ENCODE data around the gene PMVK.
A peak's percentile ranks its signal among the peaks of the same experiment; 100 is the strongest.

PMVK gene

DNA sequence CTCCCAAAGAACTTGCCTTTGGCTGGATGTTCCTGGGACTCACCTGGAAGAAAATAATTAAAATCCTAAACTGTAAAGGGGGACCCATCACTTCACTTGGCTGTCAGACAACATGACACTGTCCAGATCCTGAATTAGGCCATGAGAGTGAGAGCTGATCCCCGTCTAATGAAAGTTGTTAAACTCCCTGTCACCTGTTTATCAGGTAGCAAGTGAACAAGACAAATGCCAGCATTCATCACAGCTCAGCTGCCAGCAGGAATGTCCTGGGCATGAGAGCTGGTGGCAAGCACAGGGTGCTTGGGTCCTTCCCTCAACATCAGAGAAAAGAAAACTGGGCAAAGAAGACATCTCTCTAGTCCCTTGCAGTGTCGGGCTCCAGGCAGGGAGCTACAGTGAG, 23.8 kb downstream of the PMVK start:
- TF ChIP-seq, protein P1, sequence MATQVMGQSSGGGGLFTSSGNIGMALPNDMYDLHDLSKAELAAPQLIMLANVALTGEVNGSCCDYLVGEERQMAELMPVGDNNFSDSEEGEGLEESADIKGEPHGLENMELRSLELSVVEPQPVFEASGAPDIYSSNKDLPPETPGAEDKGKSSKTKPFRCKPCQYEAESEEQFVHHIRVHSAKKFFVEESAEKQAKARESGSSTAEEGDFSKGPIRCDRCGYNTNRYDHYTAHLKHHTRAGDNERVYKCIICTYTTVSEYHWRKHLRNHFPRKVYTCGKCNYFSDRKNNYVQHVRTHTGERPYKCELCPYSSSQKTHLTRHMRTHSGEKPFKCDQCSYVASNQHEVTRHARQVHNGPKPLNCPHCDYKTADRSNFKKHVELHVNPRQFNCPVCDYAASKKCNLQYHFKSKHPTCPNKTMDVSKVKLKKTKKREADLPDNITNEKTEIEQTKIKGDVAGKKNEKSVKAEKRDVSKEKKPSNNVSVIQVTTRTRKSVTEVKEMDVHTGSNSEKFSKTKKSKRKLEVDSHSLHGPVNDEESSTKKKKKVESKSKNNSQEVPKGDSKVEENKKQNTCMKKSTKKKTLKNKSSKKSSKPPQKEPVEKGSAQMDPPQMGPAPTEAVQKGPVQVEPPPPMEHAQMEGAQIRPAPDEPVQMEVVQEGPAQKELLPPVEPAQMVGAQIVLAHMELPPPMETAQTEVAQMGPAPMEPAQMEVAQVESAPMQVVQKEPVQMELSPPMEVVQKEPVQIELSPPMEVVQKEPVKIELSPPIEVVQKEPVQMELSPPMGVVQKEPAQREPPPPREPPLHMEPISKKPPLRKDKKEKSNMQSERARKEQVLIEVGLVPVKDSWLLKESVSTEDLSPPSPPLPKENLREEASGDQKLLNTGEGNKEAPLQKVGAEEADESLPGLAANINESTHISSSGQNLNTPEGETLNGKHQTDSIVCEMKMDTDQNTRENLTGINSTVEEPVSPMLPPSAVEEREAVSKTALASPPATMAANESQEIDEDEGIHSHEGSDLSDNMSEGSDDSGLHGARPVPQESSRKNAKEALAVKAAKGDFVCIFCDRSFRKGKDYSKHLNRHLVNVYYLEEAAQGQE (IDR thresholded peaks at IDR 0.05; ENCODE audit: insufficient read depth in 1 of 2, low read depth in 2 of 2, low read length in 2 of 2) = 0 out of 4 replicates have a peak, but pooled peaks of 1 of the 2 experiments have one; percentile 26
- TF ChIP-seq FOXP2 (optimal IDR thresholded peaks at IDR 0.05; ENCODE audit: borderline replicate concordance, extremely low read depth, extremely low read length, insufficient read depth) = no peak

DNA sequence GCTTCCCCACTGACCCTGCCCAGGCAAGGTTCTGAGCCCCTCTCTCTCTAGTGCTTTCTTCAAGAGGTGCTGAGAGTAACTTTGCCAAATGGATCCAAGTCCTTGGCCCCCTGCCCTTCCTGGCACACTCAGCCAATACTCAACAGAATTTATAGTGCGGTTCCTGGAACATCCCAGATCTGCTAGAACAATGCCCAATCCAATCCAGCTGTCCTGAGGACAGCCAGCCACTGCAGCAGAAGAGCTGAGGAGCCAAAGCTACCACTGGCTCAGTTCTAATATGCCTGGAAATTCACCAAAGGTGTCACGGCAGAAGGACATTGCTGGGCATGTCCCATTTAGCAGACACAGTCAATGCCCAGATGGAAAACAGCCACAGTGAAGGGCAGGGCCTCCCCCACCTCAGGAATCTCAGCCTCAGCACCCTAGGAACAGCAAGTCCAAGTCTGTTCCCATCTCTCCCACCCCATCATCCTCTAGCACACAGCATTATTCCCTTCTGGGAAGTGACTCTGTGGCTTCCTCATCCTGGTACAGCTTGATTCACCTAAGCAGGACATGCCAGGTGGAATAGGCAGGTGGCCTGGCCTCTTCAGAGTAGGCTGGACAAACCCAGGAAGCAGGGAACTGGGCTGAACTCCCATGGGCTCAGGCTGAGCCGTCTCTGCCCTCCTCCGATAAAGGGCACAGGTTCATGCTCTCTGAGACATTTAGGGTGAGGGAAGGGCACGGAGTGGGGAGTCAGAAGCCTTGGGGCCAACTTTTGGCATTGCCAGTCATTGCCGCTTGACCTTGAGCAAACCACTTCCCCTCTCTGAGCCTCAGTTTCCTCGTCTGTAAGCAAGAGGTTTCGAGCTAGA, 24.6 kb downstream of the PMVK start:
- TF ChIP-seq, protein P1 (IDR thresholded peaks at IDR 0.05; ENCODE audit: insufficient read depth in 1 of 2, low read depth in 2 of 2, low read length in 2 of 2) = no peak
- no peak for TF ChIP-seq FOXP2 (optimal IDR thresholded peaks at IDR 0.05; ENCODE audit: borderline replicate concordance, extremely low read depth, extremely low read length, insufficient read depth)
- no peak for TF ChIP-seq POLR2AphosphoS5 (IDR thresholded peaks at IDR 0.05; ENCODE audit: low read depth, low read length)

DNA sequence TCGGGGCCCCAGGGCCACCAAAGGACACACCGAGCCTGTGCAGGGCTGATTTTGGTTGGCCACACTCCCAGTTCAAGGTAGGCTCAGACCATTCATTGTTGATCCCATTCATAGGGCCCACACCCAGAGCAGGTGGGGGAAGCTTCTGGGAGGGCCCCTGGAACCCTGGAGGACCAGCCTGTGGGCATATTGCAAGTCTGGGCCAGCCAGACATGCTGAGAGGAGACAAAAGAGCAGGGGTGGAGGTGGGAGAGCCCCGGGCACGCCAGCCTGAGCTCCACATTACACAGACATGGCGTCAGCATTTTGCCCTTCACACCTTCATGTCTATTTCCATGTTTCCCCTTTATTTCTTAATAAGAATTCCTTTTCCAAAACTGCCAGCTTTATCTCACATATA, 25.7 kb downstream of the PMVK start:
- TF ChIP-seq FOXP2 (optimal IDR thresholded peaks at IDR 0.05; ENCODE audit: borderline replicate concordance, extremely low read depth, extremely low read length, insufficient read depth) = no peak
- TF ChIP-seq POLR2AphosphoS5 (IDR thresholded peaks at IDR 0.05; ENCODE audit: low read depth, low read length) = no peak
- TF ChIP-seq, protein P1 (IDR thresholded peaks at IDR 0.05; ENCODE audit: insufficient read depth in 1 of 2, low read depth in 2 of 2, low read length in 2 of 2) = no peak
- no peak for TF ChIP-seq SIN3A (IDR thresholded peaks at IDR 0.05; ENCODE audit: borderline replicate concordance, insufficient read depth, low read length)
- no peak for TF ChIP-seq TAF1 (IDR thresholded peaks at IDR 0.05; ENCODE audit: borderline replicate concordance, insufficient read depth, low read length)

DNA sequence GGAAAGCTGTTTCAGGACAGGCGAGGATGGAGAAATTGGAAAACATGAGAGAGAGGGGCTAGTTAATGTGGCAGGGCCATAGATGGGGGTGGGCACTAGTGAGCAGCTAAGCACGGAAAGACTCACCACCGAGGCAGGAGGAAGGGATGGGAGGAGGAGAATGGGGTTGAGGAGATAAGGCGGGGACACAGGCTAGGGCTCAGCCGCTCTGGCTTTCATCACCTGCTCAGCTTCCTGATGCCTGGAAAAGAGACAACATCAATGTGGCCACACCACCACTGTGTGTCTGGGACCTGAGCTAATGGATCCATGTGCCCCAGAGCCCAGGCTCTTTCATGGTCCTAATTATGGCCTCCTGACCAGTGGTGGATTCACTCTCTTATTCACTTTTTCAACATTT, 27.6 kb downstream of the PMVK start:
- TF ChIP-seq, protein P1 (IDR thresholded peaks at IDR 0.05; ENCODE audit: insufficient read depth in 1 of 2, low read depth in 2 of 2, low read length in 2 of 2) = no peak
- no peak for TF ChIP-seq FOXP2 (optimal IDR thresholded peaks at IDR 0.05; ENCODE audit: borderline replicate concordance, extremely low read depth, extremely low read length, insufficient read depth)
- no peak for TF ChIP-seq POLR2AphosphoS5 (IDR thresholded peaks at IDR 0.05; ENCODE audit: low read depth, low read length)
- no peak for TF ChIP-seq TAF1 (IDR thresholded peaks at IDR 0.05; ENCODE audit: borderline replicate concordance, insufficient read depth, low read length)
- no peak for TF ChIP-seq SIN3A (IDR thresholded peaks at IDR 0.05; ENCODE audit: borderline replicate concordance, insufficient read depth, low read length)

Data from PFSK-1 (cell line).